Transverse colon (tissue), 4 donors: ENCODE results near the gene AGO3. TPM values are rescaled to one million over a fixed set of nuclear protein-coding genes. Genes with fewer than 3 reads are reported as not detected.

Source experiments
- DNase-seq: peaks from one replicate; pipeline ENCODE4 v3.0.0-alpha.2; 2019
- H3K27ac ChIP-seq, 4 donors: fragments of 200-600 bp; sonication (generic); 2 replicates each; pipeline ENCODE4 v1.5.1; 2016 to 2018; ENCODE audit warnings: inconsistent platforms in 4 of 4
- H3K27me3 ChIP-seq: fragments of 200-600 bp; sonication (generic); 2 replicates; pipeline ENCODE4 v1.5.1; 2017; ENCODE audit warnings: inconsistent platforms
- H3K36me3 ChIP-seq, 4 donors: fragments of 200-600 bp; sonication (generic); 2 replicates each; pipeline ENCODE4 v1.5.1; 2017 to 2019; ENCODE audit warnings: inconsistent platforms in 4 of 4
- H3K4me1 ChIP-seq, 4 donors: fragments of 200-600 bp; sonication (generic); 2 replicates each; pipeline ENCODE4 v1.5.1; 2017 to 2020; ENCODE audit warnings: inconsistent platforms in 4 of 4
- H3K4me3 ChIP-seq, 4 donors: fragments of 200-600 bp; sonication (generic); 1 replicate in 1 of 4; 2 replicates in 3 of 4; pipeline versions ENCODE4 v1.5.1 to v1.6.1; 2017 to 2019; ENCODE audit warnings: inconsistent platforms in 4 of 4
- H3K9me3 ChIP-seq, 2 donors: fragments of 200-600 bp; sonication (generic); 2 replicates each; pipeline ENCODE4 v1.5.1; 2017 to 2019; ENCODE audit warnings: inconsistent platforms in 2 of 2
- EP300 ChIP-seq: sonication (generic); formaldehyde crosslinking; IDR thresholded peaks from one replicate; pipeline ENCODE4 v1.6.1; 2017; ENCODE audit warnings: antibody characterized with exemption, low read depth
- POLR2A ChIP-seq: fragments of 450-650 bp; IDR thresholded peaks from one replicate; pipeline ENCODE4 v1.6.1; 2016; ENCODE audit warnings: antibody characterized with exemption, mild to moderate bottlenecking, moderate library complexity
- POLR2AphosphoS5 ChIP-seq, 3 donors: sonication (generic); formaldehyde crosslinking; IDR thresholded peaks; one replicate each; pipeline ENCODE4 v1.6.1; 2016; ENCODE audit warnings: antibody characterized with exemption in 3 of 3
- WGBS, 2 donors: methylation state at CpG; one replicate each; pipeline ENCODE4 v1.1.5; 2018; ENCODE audit warnings: low coverage in 1 of 2; 5-methylcytosine and 5-hydroxymethylcytosine counted together
- in situ Hi-C, 4 donors: fragments of 200-750 bp; cut with MboI; loops; one replicate each; pipeline versions ENCODE4 v1.15.0 to v1.15.1; 2017; ENCODE audit warnings: low sequenced_read_pairs in 3 of 4, low pct_ligation_motif_present in 1 of 4, low pct_unique_long_range_greater_than_20kb in 1 of 4
- intact Hi-C: fragments of 100-400 bp; cut with DNase I; formaldehyde crosslinking; loops from one replicate; pipeline ENCODE4 v1.15.1; 2023; ENCODE audit warnings: low total_unique reads
- total RNA-seq, 4 donors: library from RNA; depleted of rRNA; stranded (reverse); fragments of >200 nt; gene quantifications; one replicate each; pipeline ENCODE4 v1.1.0, GENCODE V29; 2016
- TF ChIP-seq, protein P1 (sequence below), 5 experiments: fragments of 200-600 bp in 3 of 5; fragments of 450-650 bp in 2 of 5; sonication (generic) in 3 of 5; IDR thresholded peaks; 1 replicate in 2 of 5; 2 replicates in 3 of 5; pipeline ENCODE4 v1.5.1; 2016 to 2017; ENCODE audit warnings: antibody characterized with exemption in 5 of 5, inconsistent platforms in 3 of 5, mild to moderate bottlenecking in 2 of 5, moderate library complexity in 1 of 5

Gene AGO3
- total RNA-seq, 4 donors from 2014 or later, result 11.3 to 357 (median 14.1) TPM

DNA sequence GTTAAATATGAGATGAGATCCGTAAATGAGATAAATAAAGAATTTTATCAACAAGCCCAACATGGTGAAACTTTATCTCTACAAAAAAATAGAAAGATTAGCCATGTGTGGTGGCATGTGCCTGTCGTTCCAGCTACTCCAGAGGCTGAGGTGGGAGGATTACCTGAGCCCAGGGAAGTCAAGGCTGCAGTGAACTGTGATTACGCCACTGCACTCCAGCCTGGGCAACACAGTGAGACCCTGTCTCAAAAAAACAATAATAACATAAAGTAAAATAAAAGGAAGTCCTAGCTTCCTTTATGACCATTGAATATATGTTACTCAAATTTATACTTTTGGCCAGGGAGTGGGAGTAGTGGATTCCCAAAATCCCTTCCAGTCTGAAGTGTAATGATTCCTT, 104.2 kb downstream of the AGO3 start:
- Histone ChIP-seq H3K4me3 (no peak overlapping the region), H3K36me3 (peaks cover 0 to 42% (median 11%) of the 10 kb centered on the region in 4 donors), H3K27me3 (no peaks in the 10 kb centered on the region), H3K9me3 (no peaks in the 10 kb centered on the region), H3K27ac (no peak overlapping the region), H3K4me1 (no peaks in the 10 kb centered on the region)
- DNase-seq, result no peak
- WGBS, 2 donors, result 89 to 92% methylated on average over 3 of the region's 3 CpGs
- in situ Hi-C loops, result no loop called here
- intact Hi-C loops, result no loop called here
- TF ChIP-seq, protein P1, sequence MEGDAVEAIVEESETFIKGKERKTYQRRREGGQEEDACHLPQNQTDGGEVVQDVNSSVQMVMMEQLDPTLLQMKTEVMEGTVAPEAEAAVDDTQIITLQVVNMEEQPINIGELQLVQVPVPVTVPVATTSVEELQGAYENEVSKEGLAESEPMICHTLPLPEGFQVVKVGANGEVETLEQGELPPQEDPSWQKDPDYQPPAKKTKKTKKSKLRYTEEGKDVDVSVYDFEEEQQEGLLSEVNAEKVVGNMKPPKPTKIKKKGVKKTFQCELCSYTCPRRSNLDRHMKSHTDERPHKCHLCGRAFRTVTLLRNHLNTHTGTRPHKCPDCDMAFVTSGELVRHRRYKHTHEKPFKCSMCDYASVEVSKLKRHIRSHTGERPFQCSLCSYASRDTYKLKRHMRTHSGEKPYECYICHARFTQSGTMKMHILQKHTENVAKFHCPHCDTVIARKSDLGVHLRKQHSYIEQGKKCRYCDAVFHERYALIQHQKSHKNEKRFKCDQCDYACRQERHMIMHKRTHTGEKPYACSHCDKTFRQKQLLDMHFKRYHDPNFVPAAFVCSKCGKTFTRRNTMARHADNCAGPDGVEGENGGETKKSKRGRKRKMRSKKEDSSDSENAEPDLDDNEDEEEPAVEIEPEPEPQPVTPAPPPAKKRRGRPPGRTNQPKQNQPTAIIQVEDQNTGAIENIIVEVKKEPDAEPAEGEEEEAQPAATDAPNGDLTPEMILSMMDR (IDR thresholded peaks at IDR 0.05), result no peak
- TF ChIP-seq POLR2A (no peak), POLR2AphosphoS5 (IDR thresholded peaks at IDR 0.05) (no peak), EP300 (no peak)

DNA sequence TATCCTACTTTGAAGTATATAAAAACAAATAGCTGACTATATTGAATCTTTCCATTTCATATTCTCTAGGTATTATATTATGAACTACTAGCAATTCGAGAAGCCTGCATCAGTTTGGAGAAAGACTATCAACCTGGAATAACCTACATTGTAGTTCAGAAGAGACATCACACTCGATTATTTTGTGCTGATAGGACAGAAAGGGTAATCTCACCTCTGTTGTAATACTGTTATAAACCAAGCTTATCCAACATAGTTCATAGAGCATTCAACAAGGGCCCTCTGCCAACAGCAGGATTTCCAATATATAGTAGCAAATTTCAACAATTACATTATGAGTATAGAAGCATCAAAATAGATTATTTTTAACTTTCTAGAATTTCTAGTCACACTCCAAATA, 109.3 kb downstream of the AGO3 start:
- Histone ChIP-seq H3K27ac (no peak overlapping the region), H3K4me3 (no peak overlapping the region), H3K27me3 (no peaks in the 10 kb centered on the region), H3K4me1 (no peaks in the 10 kb centered on the region), H3K9me3 (no peaks in the 10 kb centered on the region), H3K36me3 (peaks cover 0 to 59% (median 24%) of the 10 kb centered on the region in 4 donors)
- in situ Hi-C loops (no loop called here), intact Hi-C loops (no loop called here)
- WGBS, 2 donors, result 74 to 81% methylated on average over 2 of the region's 2 CpGs
- TF ChIP-seq, protein P1 (IDR thresholded peaks at IDR 0.05), result no peak
- TF ChIP-seq EP300, result no peak
- TF ChIP-seq POLR2A, result no peak
- TF ChIP-seq POLR2AphosphoS5 (IDR thresholded peaks at IDR 0.05), result no peak
- no peak for DNase-seq

DNA sequence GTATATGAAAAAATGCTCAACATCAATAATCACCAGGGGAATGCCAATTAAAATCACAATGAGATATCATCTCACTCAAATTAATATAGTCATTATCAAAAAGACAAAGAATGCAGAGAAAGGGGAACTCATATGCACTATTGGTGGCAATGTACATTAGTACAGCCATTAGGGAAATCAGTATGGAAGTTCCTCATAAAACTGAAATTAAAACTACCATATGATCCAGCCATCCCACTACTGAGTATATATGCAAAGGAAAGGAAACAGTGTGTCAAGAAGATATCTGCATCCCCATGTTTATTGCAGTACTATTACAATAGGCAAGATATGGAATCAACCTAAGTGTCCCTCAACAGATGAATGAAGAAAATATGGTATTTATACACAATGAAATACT, 120.9 kb downstream of the AGO3 start:
- intact Hi-C loops, result no loop called here
- peaks cover 0 to 22% (median 8%) of the 10 kb centered on the region in 4 donors for H3K36me3 ChIP-seq
- TF ChIP-seq, protein P1 (IDR thresholded peaks at IDR 0.05), result no peak
- no peak for TF ChIP-seq POLR2A
- no peak for TF ChIP-seq EP300
- no peak for TF ChIP-seq POLR2AphosphoS5 (IDR thresholded peaks at IDR 0.05)
- H3K9me3 ChIP-seq, result no peaks in the 10 kb centered on the region
- no peak overlapping the region for H3K27ac ChIP-seq
- H3K4me1 ChIP-seq, result no peaks in the 10 kb centered on the region
- in situ Hi-C loops, result no loop called here
- DNase-seq, result no peak
- no peak overlapping the region for H3K4me3 ChIP-seq
- no peaks in the 10 kb centered on the region for H3K27me3 ChIP-seq

DNA sequence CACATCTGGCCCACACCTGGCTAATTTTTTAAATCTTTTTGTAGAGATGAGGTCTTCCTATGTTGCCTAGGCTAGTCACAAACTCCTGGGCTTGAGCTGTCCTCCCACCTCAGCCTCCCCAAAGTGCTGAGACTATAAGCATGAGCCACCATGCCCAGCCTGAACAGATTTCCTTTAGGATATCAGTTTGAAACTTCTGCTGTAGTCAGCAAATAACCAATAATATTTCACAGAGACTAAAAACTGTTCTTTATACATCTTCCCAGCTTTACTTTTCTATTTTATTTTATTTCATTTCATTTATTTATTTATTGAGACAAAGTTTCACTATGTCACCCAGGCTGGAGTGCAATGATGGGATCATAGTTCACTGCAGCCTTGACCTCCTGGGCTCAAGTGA, 123.1 kb downstream of the AGO3 start:
- Histone ChIP-seq H3K9me3 (no peaks in the 10 kb centered on the region), H3K36me3 (peaks cover 0 to 14% (median 2%) of the 10 kb centered on the region in 4 donors), H3K4me3 (no peak overlapping the region), H3K27ac (no peak overlapping the region), H3K27me3 (no peaks in the 10 kb centered on the region), H3K4me1 (no peaks in the 10 kb centered on the region)
- intact Hi-C loops (no loop called here), in situ Hi-C loops (no loop called here)
- no peak for DNase-seq
- TF ChIP-seq EP300, result no peak
- TF ChIP-seq, protein P1 (IDR thresholded peaks at IDR 0.05), result no peak
